K562 (cell line): ENCODE results near the gene LDAF1.

ENCODE experiments used
- CTBP1 ChIP-seq: fragments of 450-650 bp; IDR thresholded peaks from 2 replicates; pipeline ENCODE4 v1.6.1; 2016; ENCODE audit warnings: borderline replicate concordance
- E2F1 ChIP-seq: sonication (generic); formaldehyde crosslinking; IDR thresholded peaks from 2 replicates; pipeline ENCODE4 v1.8.1; 2023; ENCODE audit warnings: mild to moderate bottlenecking, missing genetic modification reagents, moderate library complexity
- FOS ChIP-seq: IDR thresholded peaks from 3 replicates; pipeline ENCODE4 v1.6.1; 2011; ENCODE audit not compliant: insufficient read length; ENCODE audit errors: extremely low read depth
- MAZ ChIP-seq, 2 experiments: fragments of 450-650 bp in 1 of 2; sonication (generic) in 1 of 2; formaldehyde crosslinking; IDR thresholded peaks in 1 of 2; conservative IDR thresholded peaks in 1 of 2; 2 replicates each; pipeline versions ENCODE4 v1.4.0 to v1.5.0; 2020; ENCODE audit warnings: mild to moderate bottlenecking in 1 of 2, missing genetic modification reagents in 1 of 2
- MEIS2 ChIP-seq: fragments of 450-650 bp; IDR thresholded peaks from 2 replicates; pipeline ENCODE4 v1.6.1; 2014; ENCODE audit warnings: mild to moderate bottlenecking; ENCODE audit not compliant: partially characterized antibody
- TFAP4 ChIP-seq: sonication (generic); formaldehyde crosslinking; IDR thresholded peaks from 2 replicates; pipeline ENCODE4 v1.8.0; 2022; ENCODE audit warnings: missing genetic modification reagents, mild to moderate bottlenecking, moderate library complexity, borderline replicate concordance
- ZBTB8A ChIP-seq: fragments of 450-650 bp; IDR thresholded peaks from 2 replicates; pipeline ENCODE4 v1.6.1; 2018; ENCODE audit warnings: mild to moderate bottlenecking, moderate library complexity; ENCODE audit not compliant: partially characterized antibody
- ZFP1 ChIP-seq: fragments of 450-650 bp; formaldehyde crosslinking; IDR thresholded peaks from 2 replicates; pipeline ENCODE4 v1.4.0; 2020; ENCODE audit warnings: mild to moderate bottlenecking, mixed read lengths
- ZFP30 ChIP-seq: fragments of 250-450 bp; sonication (Bioruptor Pico); IDR thresholded peaks from 2 replicates; pipeline ENCODE4 v1.8.0; 2022; ENCODE audit warnings: moderate library complexity, mild to moderate bottlenecking, inconsistent platforms, borderline replicate concordance
- ZNF347 ChIP-seq: fragments of 450-650 bp; formaldehyde crosslinking; IDR thresholded peaks from 2 replicates; pipeline ENCODE4 v1.4.0; 2020; ENCODE audit warnings: low read depth, mild to moderate bottlenecking, moderate library complexity

- TF ChIP-seq TFAP4 (CRISPR knock-in tag), result no peak
- no peak for TF ChIP-seq ZFP1 (CRISPR knock-in tag)
- no peak for TF ChIP-seq CTBP1
- no peak for TF ChIP-seq FOS
- no peak for TF ChIP-seq MEIS2
- no peak for TF ChIP-seq ZNF347 (CRISPR knock-in tag)
- TF ChIP-seq ZFP30 (CRISPR knock-in tag), result no peak
- TF ChIP-seq ZBTB8A, result no peak
- no peak for TF ChIP-seq MAZ (CRISPR knock-in tag; conservative IDR thresholded peaks at IDR 0.05 in 1 of 2, IDR thresholded peaks at IDR 0.05 in 1 of 2)
- no peak for TF ChIP-seq E2F1
Measured at GRCh38 chr16:21206550-21206949, 48.1 kb downstream of the LDAF1 start.
